ENCODE measurements around the gene STAT4. TPM values are rescaled to one million over a fixed set of nuclear protein-coding genes. Genes with fewer than 3 reads are reported as not detected.

STAT4 gene
- total RNA-seq, 1 donor from 2014 or later = 8.0 TPM

DNA sequence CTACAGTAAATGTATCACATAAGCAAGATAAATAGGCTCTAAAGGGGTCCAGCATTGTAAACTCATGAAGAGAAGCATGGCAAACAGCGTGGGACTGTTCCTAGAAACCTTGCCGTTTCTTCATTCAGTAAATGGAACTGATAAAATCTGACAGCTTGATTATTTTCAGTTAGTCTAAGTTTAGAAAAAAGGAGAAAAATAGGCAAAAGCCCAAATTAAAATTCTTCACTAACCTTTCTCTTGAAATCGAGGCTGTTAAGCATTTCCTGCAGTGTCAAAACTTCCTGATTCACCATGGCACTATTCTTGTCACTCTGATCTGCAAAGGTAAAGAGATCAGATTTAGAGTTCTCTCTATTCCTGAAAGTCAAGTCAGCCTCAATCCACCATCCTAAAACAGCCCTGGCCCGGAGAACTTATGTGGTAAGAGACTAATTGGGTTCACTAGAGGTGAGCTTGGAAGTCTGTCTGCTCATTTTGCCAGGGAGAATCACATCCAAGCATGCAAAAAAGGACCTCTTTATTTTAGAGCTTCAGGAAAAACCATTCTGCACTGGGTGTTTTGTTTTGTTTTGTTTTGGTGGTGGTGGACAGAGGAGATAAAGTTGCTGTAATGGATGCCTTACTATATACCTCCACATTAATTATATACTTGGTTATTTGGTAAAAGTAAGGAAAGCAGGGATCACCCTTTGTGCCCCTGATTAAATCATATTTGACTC, 84.4 kb downstream of the STAT4 start:
- TF ChIP-seq, protein P1, sequence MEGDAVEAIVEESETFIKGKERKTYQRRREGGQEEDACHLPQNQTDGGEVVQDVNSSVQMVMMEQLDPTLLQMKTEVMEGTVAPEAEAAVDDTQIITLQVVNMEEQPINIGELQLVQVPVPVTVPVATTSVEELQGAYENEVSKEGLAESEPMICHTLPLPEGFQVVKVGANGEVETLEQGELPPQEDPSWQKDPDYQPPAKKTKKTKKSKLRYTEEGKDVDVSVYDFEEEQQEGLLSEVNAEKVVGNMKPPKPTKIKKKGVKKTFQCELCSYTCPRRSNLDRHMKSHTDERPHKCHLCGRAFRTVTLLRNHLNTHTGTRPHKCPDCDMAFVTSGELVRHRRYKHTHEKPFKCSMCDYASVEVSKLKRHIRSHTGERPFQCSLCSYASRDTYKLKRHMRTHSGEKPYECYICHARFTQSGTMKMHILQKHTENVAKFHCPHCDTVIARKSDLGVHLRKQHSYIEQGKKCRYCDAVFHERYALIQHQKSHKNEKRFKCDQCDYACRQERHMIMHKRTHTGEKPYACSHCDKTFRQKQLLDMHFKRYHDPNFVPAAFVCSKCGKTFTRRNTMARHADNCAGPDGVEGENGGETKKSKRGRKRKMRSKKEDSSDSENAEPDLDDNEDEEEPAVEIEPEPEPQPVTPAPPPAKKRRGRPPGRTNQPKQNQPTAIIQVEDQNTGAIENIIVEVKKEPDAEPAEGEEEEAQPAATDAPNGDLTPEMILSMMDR (IDR thresholded peaks at IDR 0.05) = no peak
- Histone ChIP-seq H3K9me3 (no peaks in the 10 kb centered on the region), H3K27me3 (no peaks in the 10 kb centered on the region), H3K36me3 (no peaks in the 10 kb centered on the region), H3K4me3 (no peak overlapping the region), H3K27ac (no peak overlapping the region), H3K4me1 (peaks cover 13% of the 10 kb centered on the region)
- intact Hi-C loops (cut with DNase I) = no loop called here
- ATAC-seq = no peak
- DNase-seq = no peak

DNA sequence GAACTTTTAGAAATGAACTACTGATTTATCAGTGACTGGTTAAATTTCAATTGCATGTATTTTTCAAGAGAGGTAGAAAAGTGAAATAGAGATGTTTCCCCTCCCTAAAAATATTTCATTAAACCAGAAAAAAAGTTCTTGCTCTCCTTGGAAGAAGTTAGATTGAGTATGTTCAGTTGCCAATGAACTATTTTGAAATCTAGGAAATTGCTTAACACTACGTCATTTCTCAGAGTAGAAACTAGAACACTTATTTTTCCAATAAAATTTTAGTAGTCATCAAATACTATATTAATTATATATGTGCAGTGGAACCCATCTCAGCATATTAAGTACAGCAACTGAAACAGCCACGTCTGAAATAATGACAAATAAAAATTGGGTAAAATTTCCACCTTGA, 85.0 kb downstream of the STAT4 start:
- no peaks in the 10 kb centered on the region for H3K27me3 ChIP-seq
- H3K27ac ChIP-seq = no peak overlapping the region
- intact Hi-C loops (cut with DNase I) = no loop called here
- no peaks in the 10 kb centered on the region for H3K36me3 ChIP-seq
- H3K9me3 ChIP-seq = no peaks in the 10 kb centered on the region
- TF ChIP-seq, protein P1 (IDR thresholded peaks at IDR 0.05) = no peak
- ATAC-seq = no peak
- peaks cover 13% of the 10 kb centered on the region for H3K4me1 ChIP-seq
- DNase-seq = no peak
- H3K4me3 ChIP-seq = peak overlapping the region; percentile 20

DNA sequence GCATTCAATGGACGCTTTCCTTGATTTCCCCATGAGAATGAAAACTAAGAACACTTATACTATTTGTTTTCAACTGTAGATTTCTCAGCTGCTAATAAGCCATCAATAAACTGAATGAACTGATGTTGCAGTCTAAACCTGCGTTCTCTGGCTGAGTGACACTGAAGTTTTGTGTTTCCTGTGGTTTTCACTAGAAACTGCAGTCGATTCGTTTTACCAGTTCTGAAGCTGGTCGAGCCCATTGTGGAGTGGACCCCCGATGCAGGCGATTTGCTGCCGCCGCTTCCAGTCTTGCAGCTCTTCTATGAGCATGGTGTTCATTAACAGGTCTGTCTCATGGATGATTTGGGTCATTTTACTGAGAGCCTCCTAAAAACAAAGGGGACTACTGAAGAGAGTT, 86.2 kb downstream of the STAT4 start:
- no peak overlapping the region for H3K27ac ChIP-seq
- intact Hi-C loops (cut with DNase I) = no loop called here
- no peak for DNase-seq

DNA sequence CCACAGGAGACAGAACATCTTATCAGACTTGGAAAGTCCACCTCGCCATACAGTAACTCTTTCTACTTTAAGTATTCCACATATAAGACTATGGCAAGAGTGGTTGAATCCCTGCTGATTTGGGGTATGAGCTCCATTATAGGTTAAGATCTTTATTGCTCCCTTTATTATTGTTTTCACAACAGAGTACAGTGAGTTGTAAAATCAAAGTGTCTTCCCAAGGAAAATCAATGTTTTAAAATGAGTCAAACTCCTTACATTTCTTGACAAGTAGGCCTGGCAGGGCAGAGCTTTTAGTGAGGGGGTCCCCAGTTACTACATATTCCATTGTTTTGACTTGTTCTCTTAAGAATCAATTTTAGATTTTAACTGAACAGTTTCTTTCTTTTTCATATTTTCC, 87.2 kb downstream of the STAT4 start:
- Histone ChIP-seq H3K4me3 (no peak overlapping the region), H3K36me3 (no peaks in the 10 kb centered on the region), H3K9me3 (no peaks in the 10 kb centered on the region), H3K27me3 (no peaks in the 10 kb centered on the region), H3K27ac (no peak overlapping the region), H3K4me1 (peaks cover 13% of the 10 kb centered on the region)
- no peak for DNase-seq
- TF ChIP-seq, protein P1 (IDR thresholded peaks at IDR 0.05) = no peak
- intact Hi-C loops (cut with DNase I) = no loop called here
- ATAC-seq = no peak

More for the DNA sequence above, 86.2 kb downstream of the STAT4 start:
- Histone ChIP-seq H3K4me1 (peaks cover 13% of the 10 kb centered on the region), H3K9me3 (no peaks in the 10 kb centered on the region), H3K27me3 (no peaks in the 10 kb centered on the region), H3K36me3 (no peaks in the 10 kb centered on the region), H3K4me3 (peak overlapping the region; percentile 20)
- TF ChIP-seq, protein P1 (IDR thresholded peaks at IDR 0.05) = no peak
- no peak for ATAC-seq

DNA sequence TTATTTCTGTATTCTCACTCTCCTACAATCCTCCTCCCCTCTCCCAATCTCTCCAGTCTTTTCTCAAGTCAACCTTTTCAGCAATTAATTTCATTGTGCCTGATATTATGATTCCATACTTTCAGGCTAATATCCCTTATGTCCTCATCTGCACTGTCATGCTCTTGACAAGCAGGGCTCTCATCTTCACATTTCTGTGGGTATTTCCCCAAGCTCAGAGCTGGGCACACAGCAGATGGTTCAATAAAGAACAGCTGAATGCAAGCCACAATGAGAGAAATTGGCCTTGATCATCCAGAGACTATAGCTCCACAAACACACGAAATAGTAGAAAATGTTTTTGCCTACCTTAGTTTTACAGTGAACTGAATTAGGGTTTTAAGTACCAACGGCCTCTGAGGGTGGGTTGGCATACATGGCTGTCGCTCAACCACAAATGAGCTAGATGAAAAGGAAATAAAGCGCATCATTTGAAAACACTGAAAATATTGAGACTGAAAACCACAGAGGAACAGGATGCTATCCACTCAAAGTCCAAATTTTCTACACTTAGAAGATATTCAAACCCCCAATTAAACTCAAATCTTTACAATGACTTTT, 89.3 kb downstream of the STAT4 start:
- H3K27ac ChIP-seq = no peak overlapping the region
- no peaks in the 10 kb centered on the region for H3K9me3 ChIP-seq
- no peaks in the 10 kb centered on the region for H3K27me3 ChIP-seq
- TF ChIP-seq, protein P1 (IDR thresholded peaks at IDR 0.05) = no peak
- DNase-seq = no peak
- H3K4me1 ChIP-seq = peaks cover 12% of the 10 kb centered on the region
- ATAC-seq = no peak
- intact Hi-C loops (cut with DNase I) = no loop called here
- H3K36me3 ChIP-seq = no peaks in the 10 kb centered on the region
- H3K4me3 ChIP-seq = no peak overlapping the region
